Tibial nerve (tissue), 4 donors: ENCODE measurements around the gene CATSPER3. TPM values are rescaled to one million over a fixed set of nuclear protein-coding genes. Genes with fewer than 3 reads are reported as not detected.

Experiments
- DNase-seq, 2 donors: peaks; one replicate each; pipeline ENCODE4 v3.0.0-alpha.2; 2019; ENCODE audit warnings: low spot score in 2 of 2
- H3K27ac ChIP-seq, 4 donors: fragments of 200-600 bp; sonication (generic) in 3 of 4; one replicate each; pipeline ENCODE4 v1.5.1; 2017 to 2019; ENCODE audit warnings: mild to moderate bottlenecking in 1 of 4
- H3K27me3 ChIP-seq, 2 donors: fragments of 200-600 bp; sonication (generic) in 1 of 2; one replicate each; pipeline versions ENCODE4 v1.5.1 to v1.6.0; 2017 to 2019
- H3K36me3 ChIP-seq, 3 donors: fragments of 200-600 bp; sonication (generic); one replicate each; pipeline ENCODE4 v1.5.1; 2018 to 2019
- H3K4me1 ChIP-seq, 4 donors: fragments of 200-600 bp; sonication (generic) in 3 of 4; one replicate each; pipeline ENCODE4 v1.5.1; 2017 to 2019
- H3K4me3 ChIP-seq, 4 donors: fragments of 200-600 bp; sonication (generic) in 3 of 4; one replicate each; pipeline ENCODE4 v1.5.1; 2017 to 2019; ENCODE audit warnings: mild to moderate bottlenecking in 1 of 4, moderate library complexity in 1 of 4
- H3K9me3 ChIP-seq, 4 donors: fragments of 200-600 bp; sonication (generic) in 3 of 4; one replicate each; pipeline ENCODE4 v1.5.1; 2017 to 2019
- EP300 ChIP-seq, 2 donors: sonication (generic); formaldehyde crosslinking; IDR thresholded peaks; one replicate each; pipeline ENCODE4 v1.6.1; 2017; ENCODE audit warnings: antibody characterized with exemption in 2 of 2, mild to moderate bottlenecking in 1 of 2
- POLR2A ChIP-seq, 2 donors: fragments of 450-650 bp; IDR thresholded peaks; one replicate each; pipeline ENCODE4 v1.6.1; 2017; ENCODE audit warnings: antibody characterized with exemption in 2 of 2, mild to moderate bottlenecking in 2 of 2, moderate library complexity in 2 of 2
- WGBS, 2 donors: methylation state at CpG; one replicate each; pipeline ENCODE4 v1.1.5; 2018; 5-methylcytosine and 5-hydroxymethylcytosine counted together
- total RNA-seq, 4 donors: library from RNA; depleted of rRNA; stranded (reverse); fragments of >200 nt; gene quantifications; one replicate each; pipeline ENCODE4 v1.1.0, GENCODE V29; 2016
- TF ChIP-seq, protein P1 (sequence below), 5 experiments: fragments of 200-600 bp in 3 of 5; fragments of 450-650 bp in 2 of 5; sonication (generic) in 3 of 5; IDR thresholded peaks; one replicate each; pipeline ENCODE4 v1.5.1; 2016 to 2019; ENCODE audit warnings: antibody characterized with exemption in 5 of 5, mild to moderate bottlenecking in 3 of 5, moderate library complexity in 2 of 5

The CATSPER3 gene
- total RNA-seq, 4 donors from 2014 or later: 0.90 to 1.3 TPM; not detected in 2

DNA sequence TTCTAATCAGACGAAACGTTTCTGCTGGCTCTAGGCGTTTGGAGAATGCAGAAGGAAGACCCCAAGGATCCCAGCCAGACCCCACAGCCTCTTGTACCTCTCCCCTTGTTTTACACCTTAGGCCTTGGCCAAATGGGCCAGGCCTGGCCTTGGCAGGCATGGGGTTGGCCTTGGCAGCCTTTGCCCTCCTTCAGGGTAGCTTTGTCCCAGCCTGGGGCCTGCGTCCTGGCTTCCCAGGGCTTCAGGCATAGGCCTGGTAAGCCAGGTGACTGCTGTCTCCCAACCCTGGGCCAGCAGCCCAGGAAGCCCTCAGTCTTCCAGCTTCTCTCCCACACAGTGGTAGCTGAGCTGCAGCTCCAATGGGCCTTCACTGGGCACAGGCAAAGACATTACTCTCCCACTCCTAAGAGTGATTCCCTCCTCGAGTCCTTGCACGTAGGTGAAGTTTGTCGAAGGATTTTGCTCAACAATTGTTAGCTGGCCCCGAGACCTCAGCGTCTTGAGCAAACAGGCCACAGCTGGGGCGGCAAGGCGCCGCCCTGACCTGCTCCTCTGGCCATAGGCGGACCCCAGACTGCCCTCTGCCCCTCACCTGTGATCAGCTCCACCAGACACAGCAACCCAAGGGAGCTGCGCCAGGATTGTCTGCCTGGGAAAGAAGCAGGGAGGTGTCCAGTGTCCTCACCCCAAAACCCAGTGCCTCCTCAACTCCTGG lies 67.4 kb downstream of the CATSPER3 start:
- TF ChIP-seq EP300 (IDR thresholded peaks at IDR 0.05): no peak
- TF ChIP-seq, protein P1, sequence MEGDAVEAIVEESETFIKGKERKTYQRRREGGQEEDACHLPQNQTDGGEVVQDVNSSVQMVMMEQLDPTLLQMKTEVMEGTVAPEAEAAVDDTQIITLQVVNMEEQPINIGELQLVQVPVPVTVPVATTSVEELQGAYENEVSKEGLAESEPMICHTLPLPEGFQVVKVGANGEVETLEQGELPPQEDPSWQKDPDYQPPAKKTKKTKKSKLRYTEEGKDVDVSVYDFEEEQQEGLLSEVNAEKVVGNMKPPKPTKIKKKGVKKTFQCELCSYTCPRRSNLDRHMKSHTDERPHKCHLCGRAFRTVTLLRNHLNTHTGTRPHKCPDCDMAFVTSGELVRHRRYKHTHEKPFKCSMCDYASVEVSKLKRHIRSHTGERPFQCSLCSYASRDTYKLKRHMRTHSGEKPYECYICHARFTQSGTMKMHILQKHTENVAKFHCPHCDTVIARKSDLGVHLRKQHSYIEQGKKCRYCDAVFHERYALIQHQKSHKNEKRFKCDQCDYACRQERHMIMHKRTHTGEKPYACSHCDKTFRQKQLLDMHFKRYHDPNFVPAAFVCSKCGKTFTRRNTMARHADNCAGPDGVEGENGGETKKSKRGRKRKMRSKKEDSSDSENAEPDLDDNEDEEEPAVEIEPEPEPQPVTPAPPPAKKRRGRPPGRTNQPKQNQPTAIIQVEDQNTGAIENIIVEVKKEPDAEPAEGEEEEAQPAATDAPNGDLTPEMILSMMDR (IDR thresholded peaks at IDR 0.05): no peak
- Histone ChIP-seq H3K36me3 (no peaks in the 10 kb centered on the region), H3K4me3 (no peak overlapping the region), H3K27me3 (peaks cover 20 to 98% of the 10 kb centered on the region in 2 donors), H3K9me3 (no peaks in the 10 kb centered on the region), H3K4me1 (peaks cover 0 to 59% (median 33%) of the 10 kb centered on the region in 4 donors), H3K27ac (peak overlapping the region in 1 of 4 donors; percentile 54)
- 63 to 72% methylated on average over 11 to 14 of the region's 14 CpGs for WGBS, 2 donors
- no peak for DNase-seq

DNA sequence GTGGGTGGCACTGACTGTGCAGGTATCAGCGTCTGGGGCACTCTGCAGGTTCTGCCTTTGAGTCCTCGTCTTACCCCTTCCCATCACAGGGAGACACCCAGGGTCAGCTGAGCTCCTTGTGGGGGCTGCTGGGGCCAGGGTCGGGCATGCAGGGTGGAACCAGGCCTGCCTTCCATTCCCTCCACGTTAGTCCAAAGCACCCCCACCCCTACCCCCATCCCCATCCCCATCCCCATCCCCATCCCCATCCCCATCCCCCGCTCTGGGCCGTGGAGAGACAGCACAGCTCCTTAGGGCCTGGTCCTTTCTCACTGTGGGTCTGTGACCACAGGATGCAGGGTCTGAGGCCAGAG lies 67.9 kb downstream of the CATSPER3 start:
- Histone ChIP-seq H3K27me3 (peaks cover 20 to 98% of the 10 kb centered on the region in 2 donors), H3K36me3 (no peaks in the 10 kb centered on the region), H3K4me1 (peaks cover 0 to 59% (median 31%) of the 10 kb centered on the region in 4 donors), H3K27ac (no peak overlapping the region), H3K9me3 (no peaks in the 10 kb centered on the region), H3K4me3 (no peak overlapping the region)
- DNase-seq: no peak
- 54 to 65% methylated on average over 4 to 6 of the region's 6 CpGs for WGBS, 2 donors
- TF ChIP-seq POLR2A (IDR thresholded peaks at IDR 0.05) (no peak), EP300 (IDR thresholded peaks at IDR 0.05) (no peak)
- TF ChIP-seq, protein P1 (IDR thresholded peaks at IDR 0.05): no peak

DNA sequence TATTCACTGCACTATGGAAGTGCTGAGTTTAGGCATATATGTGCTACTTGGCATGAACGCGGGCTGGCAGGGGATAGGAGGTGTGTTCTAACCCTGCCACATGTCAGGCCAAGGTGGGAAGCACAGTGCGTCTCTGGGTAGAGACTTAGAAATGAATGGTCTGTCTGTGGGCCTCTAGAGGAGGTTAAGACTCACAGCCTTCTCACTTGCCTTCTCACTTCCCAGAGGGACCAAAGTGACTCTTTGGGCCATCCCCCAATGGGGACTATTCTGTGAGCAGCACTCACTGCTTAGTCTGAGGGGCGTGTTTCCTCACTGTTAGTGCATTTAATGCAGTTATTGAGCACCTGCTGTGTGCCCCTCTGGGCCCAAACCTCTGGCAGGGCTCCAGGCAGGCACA lies 68.7 kb downstream of the CATSPER3 start:
- 60% methylated on average over 4 of the region's 4 CpGs for WGBS, 2 donors
- Histone ChIP-seq H3K27me3 (peaks cover 20 to 98% of the 10 kb centered on the region in 2 donors), H3K36me3 (no peaks in the 10 kb centered on the region), H3K27ac (no peak overlapping the region), H3K9me3 (no peaks in the 10 kb centered on the region), H3K4me1 (peaks cover 0 to 55% (median 25%) of the 10 kb centered on the region in 4 donors), H3K4me3 (no peak overlapping the region)
- no peak for DNase-seq
- no peak for TF ChIP-seq EP300 (IDR thresholded peaks at IDR 0.05)

DNA sequence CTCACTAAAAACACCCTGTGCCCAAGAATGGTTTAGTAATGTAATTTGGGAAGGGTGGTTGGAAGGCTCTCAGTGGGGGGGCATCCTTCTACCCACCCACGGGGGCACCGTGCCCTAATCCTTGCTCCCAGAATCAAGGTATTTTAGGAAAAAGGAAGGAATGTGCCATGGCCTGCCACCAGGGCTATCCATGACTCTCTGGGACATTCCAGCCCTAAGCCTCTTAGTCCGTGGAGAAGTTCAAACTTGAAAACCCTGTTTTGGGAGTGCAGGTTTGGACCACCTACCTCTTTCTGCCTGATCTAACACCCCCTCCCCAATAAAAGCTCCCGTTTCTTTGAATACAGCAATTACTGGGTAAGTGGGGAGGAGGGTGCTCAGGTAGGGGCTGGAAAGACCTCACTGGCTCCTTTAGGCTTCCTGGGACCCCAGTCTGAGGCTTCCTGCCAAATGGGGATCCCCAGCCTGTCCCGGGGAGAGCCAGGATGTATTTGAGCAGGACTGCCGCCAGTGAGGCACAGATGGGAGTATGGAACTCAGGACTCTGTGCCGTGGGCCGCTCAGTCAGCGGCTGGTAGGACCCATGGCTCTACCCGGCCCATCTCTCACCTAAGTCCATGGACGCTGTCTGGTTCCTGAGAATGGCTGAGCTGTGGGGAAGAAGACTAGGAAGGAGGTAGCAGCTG lies 70.0 kb downstream of the CATSPER3 start:
- Histone ChIP-seq H3K27me3 (peaks cover 9 to 96% of the 10 kb centered on the region in 2 donors), H3K27ac (no peak overlapping the region), H3K36me3 (no peaks in the 10 kb centered on the region), H3K4me1 (peaks cover 0 to 46% (median 19%) of the 10 kb centered on the region in 4 donors), H3K9me3 (no peaks in the 10 kb centered on the region), H3K4me3 (no peak overlapping the region)
- 33 to 37% methylated on average over 8 to 11 of the region's 11 CpGs for WGBS, 2 donors
- TF ChIP-seq POLR2A (IDR thresholded peaks at IDR 0.05) (no peak), EP300 (IDR thresholded peaks at IDR 0.05) (no peak)
- TF ChIP-seq, protein P1 (IDR thresholded peaks at IDR 0.05): no peak
- DNase-seq: no peak

DNA sequence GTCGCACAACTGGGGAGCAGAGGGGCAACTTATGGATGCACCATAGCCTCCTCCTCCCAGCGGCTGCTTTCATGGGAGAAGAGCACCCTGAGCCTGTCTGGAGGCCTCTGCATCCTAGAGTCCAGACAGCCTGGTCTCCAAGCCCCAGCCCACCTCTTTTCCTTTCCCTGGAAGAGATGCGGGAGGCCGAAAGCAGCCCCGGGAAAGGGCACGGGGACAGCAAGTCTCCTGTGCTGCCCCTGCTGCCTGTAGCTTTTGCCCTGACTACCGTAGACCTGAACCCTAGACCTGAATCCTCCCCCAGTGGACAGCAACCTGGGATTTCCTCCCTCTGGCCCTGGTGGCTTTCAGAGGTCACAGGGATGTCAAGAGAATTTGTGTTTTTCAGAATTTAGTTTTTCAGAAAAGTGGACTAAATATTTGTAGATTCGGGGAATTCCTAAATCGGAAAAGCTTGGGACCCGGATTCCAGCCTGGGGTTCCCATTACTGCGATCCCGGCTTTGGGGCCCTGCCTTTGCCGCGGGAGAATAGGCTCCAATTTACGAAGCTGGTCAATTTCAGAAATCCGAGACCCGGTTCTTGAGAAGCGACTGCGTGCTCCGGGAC lies 70.6 kb downstream of the CATSPER3 start:
- H3K9me3 ChIP-seq: no peaks in the 10 kb centered on the region
- TF ChIP-seq EP300 (IDR thresholded peaks at IDR 0.05) (no peak), POLR2A (IDR thresholded peaks at IDR 0.05) (no peak)
- TF ChIP-seq, protein P1 (IDR thresholded peaks at IDR 0.05): no peak
- H3K36me3 ChIP-seq: no peaks in the 10 kb centered on the region
- WGBS, 2 donors: 31 to 32% methylated on average over 19 to 20 of the region's 20 CpGs
- no peak overlapping the region for H3K27ac ChIP-seq
- DNase-seq: no peak
- peaks cover 0 to 39% (median 13%) of the 10 kb centered on the region in 4 donors for H3K4me1 ChIP-seq
- H3K4me3 ChIP-seq: no peak overlapping the region
- peaks cover 5 to 96% of the 10 kb centered on the region in 2 donors for H3K27me3 ChIP-seq
